ENCODE measurements around the gene GRPR. TPM values are rescaled to one million over a fixed set of nuclear protein-coding genes. Genes with fewer than 3 reads are reported as not detected.

Gene GRPR
- total and polyA plus RNA-seq, 2 of the 13 experiments (the other 11 are each of a cell fraction or from before 2014, with no cell fraction given): 0.04 to 0.05 TPM

DNA sequence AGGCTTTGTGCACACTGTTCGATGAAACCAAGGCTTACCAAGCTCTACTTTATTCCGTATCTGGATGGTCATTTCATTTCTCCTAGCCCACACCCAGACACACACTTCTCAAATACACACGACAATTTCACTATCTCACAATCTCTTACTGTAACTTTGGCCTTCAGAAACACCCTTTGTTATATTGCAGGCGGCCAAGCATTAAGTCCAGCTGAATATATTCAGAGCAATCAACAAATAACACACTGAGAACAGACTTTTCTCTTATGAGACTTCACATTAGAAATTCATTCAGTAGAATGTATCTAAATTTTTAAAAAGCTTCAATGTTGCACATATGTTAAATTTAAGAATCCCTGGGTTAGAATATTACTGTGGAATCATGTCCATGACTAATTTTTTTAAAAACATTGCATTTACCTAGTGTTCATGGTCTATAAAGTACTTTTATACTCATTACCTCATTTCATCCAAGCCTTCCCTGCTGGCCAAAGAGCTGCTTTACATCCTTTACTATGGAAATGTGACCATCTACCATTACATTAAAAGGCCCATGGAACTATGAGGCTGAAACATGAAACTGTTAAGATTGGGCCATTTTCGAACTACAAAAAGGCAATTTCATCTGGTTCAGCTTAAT lies 33.4 kb downstream of the GRPR start:
- FAIRE-seq: no peak
- in situ Hi-C loops (cut with HindIII; ENCODE audit: extremely low pct_ligation_motif_present, low pct_unique_long_range_greater_than_20kb) (no loop called here), intact Hi-C loops (cut with micrococcal nuclease; ENCODE audit: unreplicated experiment) (no loop called here)
- Histone ChIP-seq H3K9me3 (ENCODE audit: low read length) (no peaks in the 10 kb centered on the region), H3K36me3 (replicated peaks in 1 of 2; ENCODE audit: control insufficient read depth in 1 of 2, insufficient read depth in 2 of 2, low read length in 2 of 2) (no peaks in the 10 kb centered on the region), H3K27ac (ENCODE audit: extremely low read length, insufficient read depth, low read length) (no peak overlapping the region), H4K20me1 (ENCODE audit: insufficient read depth, low read length) (no peaks in the 10 kb centered on the region), H3K4me2 (ENCODE audit: low read depth, low read length) (no peak overlapping the region), H3K79me2 (ENCODE audit: insufficient read depth, low read length) (no peaks in the 10 kb centered on the region), H3K9ac (ENCODE audit: insufficient read depth, low read depth, low read length) (no peak overlapping the region), H3K27me3 (ENCODE audit: control insufficient read depth in 1 of 2, insufficient read depth in 2 of 2, low read length in 2 of 2) (no peaks in the 10 kb centered on the region), H3K4me3 (replicated peaks in 1 of 3; ENCODE audit: insufficient read depth in 1 of 3, low read depth in 2 of 3, low read length in 3 of 3) (no peak overlapping the region), H2AFZ (ENCODE audit: low read length) (no peak overlapping the region), H3K4me1 (ENCODE audit: insufficient read depth, low read length) (no peaks in the 10 kb centered on the region)
- no TSS peak for BruUV-seq (replicated peaks)
- 0% methylated on average over 4 of the region's 5 CpGs for WGBS (ENCODE audit: low lambda C conversion rate)
- POLR2A ChIA-PET: no interaction called here
- DNase-seq (ENCODE audit: low spot score): no peak
- CTCF ChIA-PET (ENCODE audit: low intra/inter-chr PET ratio, low total read pairs): no interaction called here
- TF ChIP-seq NR2F6 (IDR thresholded peaks at IDR 0.05) (no peak), NR2F6 (CRISPR knock-in tag; IDR thresholded peaks at IDR 0.05) (no peak), ZNF878 (CRISPR knock-in tag; IDR thresholded peaks at IDR 0.05) (no peak), MAFF (IDR thresholded peaks at IDR 0.05; ENCODE audit: low read depth, low read length) (no peak), RXRA (CRISPR knock-in tag; IDR thresholded peaks at IDR 0.05) (no peak), ZEB1 (IDR thresholded peaks at IDR 0.05; ENCODE audit: insufficient replicate concordance, low read depth) (no peak), HMG20A (CRISPR knock-in tag; IDR thresholded peaks at IDR 0.05; ENCODE audit: borderline replicate concordance) (no peak), HES4 (CRISPR knock-in tag; IDR thresholded peaks at IDR 0.05; ENCODE audit: borderline replicate concordance) (no peak), ZNF17 (CRISPR knock-in tag; IDR thresholded peaks at IDR 0.05) (no peak), ZNF501 (CRISPR knock-in tag; IDR thresholded peaks at IDR 0.05) (no peak), SMC3 (IDR thresholded peaks at IDR 0.05; ENCODE audit: low read length) (no peak), HNRNPUL1 (IDR thresholded peaks at IDR 0.05; ENCODE audit: low read depth, low read length) (no peak)
- TF ChIP-seq, protein P1, sequence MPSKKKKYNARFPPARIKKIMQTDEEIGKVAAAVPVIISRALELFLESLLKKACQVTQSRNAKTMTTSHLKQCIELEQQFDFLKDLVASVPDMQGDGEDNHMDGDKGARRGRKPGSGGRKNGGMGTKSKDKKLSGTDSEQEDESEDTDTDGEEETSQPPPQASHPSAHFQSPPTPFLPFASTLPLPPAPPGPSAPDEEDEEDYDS (CRISPR knock-in tag; IDR thresholded peaks at IDR 0.05): no peak
- TF ChIP-seq, protein P2, sequence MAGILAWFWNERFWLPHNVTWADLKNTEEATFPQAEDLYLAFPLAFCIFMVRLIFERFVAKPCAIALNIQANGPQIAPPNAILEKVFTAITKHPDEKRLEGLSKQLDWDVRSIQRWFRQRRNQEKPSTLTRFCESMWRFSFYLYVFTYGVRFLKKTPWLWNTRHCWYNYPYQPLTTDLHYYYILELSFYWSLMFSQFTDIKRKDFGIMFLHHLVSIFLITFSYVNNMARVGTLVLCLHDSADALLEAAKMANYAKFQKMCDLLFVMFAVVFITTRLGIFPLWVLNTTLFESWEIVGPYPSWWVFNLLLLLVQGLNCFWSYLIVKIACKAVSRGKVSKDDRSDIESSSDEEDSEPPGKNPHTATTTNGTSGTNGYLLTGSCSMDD (CRISPR knock-in tag; IDR thresholded peaks at IDR 0.05): no peak
- TF ChIP-seq, protein P3, sequence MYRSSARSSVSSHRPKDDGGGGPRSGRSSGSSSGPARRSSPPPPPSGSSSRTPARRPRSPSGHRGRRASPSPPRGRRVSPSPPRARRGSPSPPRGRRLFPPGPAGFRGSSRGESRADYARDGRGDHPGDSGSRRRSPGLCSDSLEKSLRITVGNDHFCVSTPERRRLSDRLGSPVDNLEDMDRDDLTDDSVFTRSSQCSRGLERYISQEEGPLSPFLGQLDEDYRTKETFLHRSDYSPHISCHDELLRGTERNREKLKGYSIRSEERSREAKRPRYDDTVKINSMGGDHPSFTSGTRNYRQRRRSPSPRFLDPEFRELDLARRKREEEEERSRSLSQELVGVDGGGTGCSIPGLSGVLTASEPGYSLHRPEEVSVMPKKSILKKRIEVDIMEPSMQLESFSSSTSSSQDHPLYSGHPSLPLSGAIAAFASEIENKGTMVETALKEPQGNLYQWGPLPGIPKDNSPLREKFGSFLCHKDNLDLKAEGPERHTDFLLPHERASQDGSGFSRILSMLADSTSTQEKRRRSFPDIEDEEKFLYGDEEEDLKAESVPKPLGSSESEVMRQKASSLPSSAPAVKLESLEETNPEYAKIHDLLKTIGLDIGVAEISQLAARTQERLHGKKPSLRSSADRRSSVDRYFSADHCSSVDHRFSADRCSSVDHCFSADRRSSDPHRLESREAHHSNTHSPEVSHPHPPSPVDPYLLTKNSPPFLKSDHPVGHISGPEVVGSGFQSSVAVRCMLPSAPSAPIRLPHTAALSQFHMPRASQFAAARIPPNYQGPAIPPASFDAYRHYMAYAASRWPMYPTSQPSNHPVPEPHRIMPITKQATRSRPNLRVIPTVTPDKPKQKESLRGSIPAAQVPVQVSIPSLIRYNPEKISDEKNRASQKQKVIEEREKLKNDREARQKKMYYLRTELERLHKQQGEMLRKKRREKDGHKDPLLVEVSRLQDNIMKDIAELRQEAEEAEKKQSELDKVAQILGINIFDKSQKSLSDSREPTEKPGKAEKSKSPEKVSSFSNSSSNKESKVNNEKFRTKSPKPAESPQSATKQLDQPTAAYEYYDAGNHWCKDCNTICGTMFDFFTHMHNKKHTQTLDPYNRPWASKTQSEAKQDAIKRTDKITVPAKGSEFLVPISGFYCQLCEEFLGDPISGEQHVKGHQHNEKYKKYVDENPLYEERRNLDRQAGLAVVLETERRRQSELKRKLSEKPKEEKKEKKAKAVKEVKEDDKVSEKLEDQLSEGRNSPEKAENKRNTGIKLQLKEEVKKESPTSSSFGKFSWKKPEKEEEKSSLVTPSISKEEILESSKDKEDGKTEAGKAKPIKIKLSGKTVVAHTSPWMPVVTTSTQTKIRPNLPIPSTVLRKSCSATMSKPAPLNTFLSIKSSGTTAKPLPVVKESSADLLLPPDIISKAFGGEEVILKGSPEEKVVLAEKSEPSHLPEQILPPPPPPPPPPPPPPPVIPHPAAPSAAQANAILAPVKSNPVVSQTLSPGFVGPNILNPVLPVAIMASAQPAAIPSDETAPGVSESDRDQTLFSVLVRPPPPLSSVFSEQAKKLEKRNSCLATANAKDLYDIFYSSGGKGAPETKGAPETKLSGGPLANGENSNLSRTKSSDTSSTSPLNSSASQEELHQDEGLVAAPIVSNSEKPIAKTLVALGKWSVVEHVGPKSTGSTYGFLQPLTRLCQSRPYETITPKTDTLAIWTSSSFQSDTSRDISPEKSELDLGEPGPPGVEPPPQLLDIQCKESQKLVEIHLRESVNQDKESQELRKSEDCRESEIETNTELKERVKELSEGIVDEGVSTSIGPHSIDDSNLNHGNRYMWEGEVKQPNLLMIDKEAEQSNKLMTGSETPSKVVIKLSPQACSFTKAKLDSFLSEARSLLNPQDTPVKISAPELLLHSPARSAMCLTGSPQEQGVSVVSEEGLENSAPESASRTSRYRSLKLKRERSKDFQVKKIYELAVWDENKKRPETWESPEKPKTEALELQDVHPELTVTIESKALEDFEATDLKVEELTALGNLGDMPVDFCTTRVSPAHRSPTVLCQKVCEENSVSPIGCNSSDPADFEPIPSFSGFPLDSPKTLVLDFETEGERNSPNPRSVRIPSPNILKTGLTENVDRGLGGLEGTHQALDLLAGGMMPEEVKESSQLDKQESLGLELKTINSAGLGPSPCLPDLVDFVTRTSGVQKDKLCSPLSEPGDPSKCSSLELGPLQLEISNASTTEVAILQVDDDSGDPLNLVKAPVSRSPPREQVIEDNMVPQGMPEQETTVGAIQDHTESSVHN (CRISPR knock-in tag; IDR thresholded peaks at IDR 0.05): no peak
- ATAC-seq: no peak

Measured in HepG2 (cell line).